HL-60 (cell line): ENCODE measurements around the gene MAP3K4.

Source experiments
- POLR2AphosphoS5 ChIP-seq: IDR thresholded peaks from 2 replicates; pipeline ENCODE4 v1.6.1; 2012; ENCODE audit warnings: low read depth
- TF ChIP-seq, protein P1 (sequence below): IDR thresholded peaks from one replicate; pipeline ENCODE4 v1.5.1; 2011; ENCODE audit warnings: low read length, control low read depth, inconsistent platforms; ENCODE audit not compliant: insufficient read depth
- TF ChIP-seq, protein P2 (sequence below): IDR thresholded peaks from 2 replicates; pipeline ENCODE4 v1.6.1; 2012; ENCODE audit warnings: low read depth; ENCODE audit not compliant: insufficient replicate concordance

- TF ChIP-seq, protein P1, sequence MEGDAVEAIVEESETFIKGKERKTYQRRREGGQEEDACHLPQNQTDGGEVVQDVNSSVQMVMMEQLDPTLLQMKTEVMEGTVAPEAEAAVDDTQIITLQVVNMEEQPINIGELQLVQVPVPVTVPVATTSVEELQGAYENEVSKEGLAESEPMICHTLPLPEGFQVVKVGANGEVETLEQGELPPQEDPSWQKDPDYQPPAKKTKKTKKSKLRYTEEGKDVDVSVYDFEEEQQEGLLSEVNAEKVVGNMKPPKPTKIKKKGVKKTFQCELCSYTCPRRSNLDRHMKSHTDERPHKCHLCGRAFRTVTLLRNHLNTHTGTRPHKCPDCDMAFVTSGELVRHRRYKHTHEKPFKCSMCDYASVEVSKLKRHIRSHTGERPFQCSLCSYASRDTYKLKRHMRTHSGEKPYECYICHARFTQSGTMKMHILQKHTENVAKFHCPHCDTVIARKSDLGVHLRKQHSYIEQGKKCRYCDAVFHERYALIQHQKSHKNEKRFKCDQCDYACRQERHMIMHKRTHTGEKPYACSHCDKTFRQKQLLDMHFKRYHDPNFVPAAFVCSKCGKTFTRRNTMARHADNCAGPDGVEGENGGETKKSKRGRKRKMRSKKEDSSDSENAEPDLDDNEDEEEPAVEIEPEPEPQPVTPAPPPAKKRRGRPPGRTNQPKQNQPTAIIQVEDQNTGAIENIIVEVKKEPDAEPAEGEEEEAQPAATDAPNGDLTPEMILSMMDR = no peak
- TF ChIP-seq, protein P2, sequence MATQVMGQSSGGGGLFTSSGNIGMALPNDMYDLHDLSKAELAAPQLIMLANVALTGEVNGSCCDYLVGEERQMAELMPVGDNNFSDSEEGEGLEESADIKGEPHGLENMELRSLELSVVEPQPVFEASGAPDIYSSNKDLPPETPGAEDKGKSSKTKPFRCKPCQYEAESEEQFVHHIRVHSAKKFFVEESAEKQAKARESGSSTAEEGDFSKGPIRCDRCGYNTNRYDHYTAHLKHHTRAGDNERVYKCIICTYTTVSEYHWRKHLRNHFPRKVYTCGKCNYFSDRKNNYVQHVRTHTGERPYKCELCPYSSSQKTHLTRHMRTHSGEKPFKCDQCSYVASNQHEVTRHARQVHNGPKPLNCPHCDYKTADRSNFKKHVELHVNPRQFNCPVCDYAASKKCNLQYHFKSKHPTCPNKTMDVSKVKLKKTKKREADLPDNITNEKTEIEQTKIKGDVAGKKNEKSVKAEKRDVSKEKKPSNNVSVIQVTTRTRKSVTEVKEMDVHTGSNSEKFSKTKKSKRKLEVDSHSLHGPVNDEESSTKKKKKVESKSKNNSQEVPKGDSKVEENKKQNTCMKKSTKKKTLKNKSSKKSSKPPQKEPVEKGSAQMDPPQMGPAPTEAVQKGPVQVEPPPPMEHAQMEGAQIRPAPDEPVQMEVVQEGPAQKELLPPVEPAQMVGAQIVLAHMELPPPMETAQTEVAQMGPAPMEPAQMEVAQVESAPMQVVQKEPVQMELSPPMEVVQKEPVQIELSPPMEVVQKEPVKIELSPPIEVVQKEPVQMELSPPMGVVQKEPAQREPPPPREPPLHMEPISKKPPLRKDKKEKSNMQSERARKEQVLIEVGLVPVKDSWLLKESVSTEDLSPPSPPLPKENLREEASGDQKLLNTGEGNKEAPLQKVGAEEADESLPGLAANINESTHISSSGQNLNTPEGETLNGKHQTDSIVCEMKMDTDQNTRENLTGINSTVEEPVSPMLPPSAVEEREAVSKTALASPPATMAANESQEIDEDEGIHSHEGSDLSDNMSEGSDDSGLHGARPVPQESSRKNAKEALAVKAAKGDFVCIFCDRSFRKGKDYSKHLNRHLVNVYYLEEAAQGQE = no peak
- no peak for TF ChIP-seq POLR2AphosphoS5
Observed at GRCh38 chr6:161037873-161038228, 46.3 kb downstream of the MAP3K4 start.
